ENCODE measurements around the gene PACSIN2.

PACSIN2 gene

GRCh38 chr22:42932857-42933484 lies 82.0 kb downstream of the PACSIN2 start:
- H3K4me3 ChIP-seq (ENCODE audit: low read depth, low read length) = no peak overlapping the region
- no peak for TF ChIP-seq CTCF (IDR thresholded peaks at IDR 0.05; ENCODE audit: insufficient read depth, low read length, missing control alignments)
- ChIA-PET CTCF (interaction anchor here (0.6 kb wide), 1 partner anchor 131 kb away, joined by 3 read pairs; no protein-coding TSS in a partner anchor), POLR2A (no interaction called here)
- DNase-seq (ENCODE audit: low read depth, low spot score) = no peak

- ChIA-PET POLR2A (no interaction called here), CTCF (interaction anchor here (0.6 to 0.7 kb wide), 2 partner anchors 11 to 132 kb away, joined by 3 read pairs; no protein-coding TSS in a partner anchor)
- DNase-seq (ENCODE audit: low read depth, low spot score) = no peak
- no peak for TF ChIP-seq CTCF (IDR thresholded peaks at IDR 0.05; ENCODE audit: insufficient read depth, low read length, missing control alignments)
- no peak overlapping the region for H3K4me3 ChIP-seq (ENCODE audit: low read depth, low read length)
Measured at GRCh38 chr22:42932197-42932519, 82.8 kb downstream of the PACSIN2 start.

- POLR2A ChIA-PET = no interaction called here
- H3K4me3 ChIP-seq (ENCODE audit: low read depth, low read length) = no peak overlapping the region
- CTCF ChIA-PET = interaction anchor here (0.7 kb wide), 1 partner anchor 11 kb away, joined by 3 read pairs; no protein-coding TSS in a partner anchor
- no peak for TF ChIP-seq CTCF (IDR thresholded peaks at IDR 0.05; ENCODE audit: insufficient read depth, low read length, missing control alignments)
- DNase-seq (ENCODE audit: low read depth, low spot score) = no peak
Measured at GRCh38 chr22:42931421-42932196, 83.3 kb downstream of the PACSIN2 start.

GRCh38 chr22:42930810-42931420 lies 84.0 kb downstream of the PACSIN2 start:
- POLR2A ChIA-PET = no interaction called here
- H3K4me3 ChIP-seq (ENCODE audit: low read depth, low read length) = no peak overlapping the region
- DNase-seq (ENCODE audit: low read depth, low spot score) = no peak
- CTCF ChIA-PET = no interaction called here
- no peak for TF ChIP-seq CTCF (IDR thresholded peaks at IDR 0.05; ENCODE audit: insufficient read depth, low read length, missing control alignments)

- TF ChIP-seq CTCF (IDR thresholded peaks at IDR 0.05; ENCODE audit: insufficient read depth, low read length, missing control alignments) = no peak
- no peak for DNase-seq (ENCODE audit: low read depth, low spot score)
- no peak overlapping the region for H3K4me3 ChIP-seq (ENCODE audit: low read depth, low read length)
- CTCF ChIA-PET = no interaction called here
- POLR2A ChIA-PET = no interaction called here
Measured at GRCh38 chr22:42929838-42930155, 85.2 kb downstream of the PACSIN2 start.
